Inflammatory macrophage treated with lipopolysaccharide for 4 hours (primary cell): ENCODE results near the gene THSD7B.

ENCODE experiments used
- DNase-seq: peaks from one replicate; pipeline ENCODE4 v3.0.0-alpha.2; 2020

Gene THSD7B

GRCh38 chr2:137208431-137208891, 443.1 kb downstream of the THSD7B start:
- DNase-seq = peak; percentile 43

GRCh38 chr2:137210039-137210438, 444.7 kb downstream of the THSD7B start:
- DNase-seq = no peak

- DNase-seq = no peak
These were observed 446.4 kb downstream of the THSD7B start for GRCh38 chr2:137211761-137212160.

GRCh38 chr2:137220438-137220993, 455.2 kb downstream of the THSD7B start:
- no peak for DNase-seq

GRCh38 chr2:137221797-137222492, 456.6 kb downstream of the THSD7B start:
- DNase-seq = peak; percentile 7

GRCh38 chr2:137223722-137224121, 458.4 kb downstream of the THSD7B start:
- DNase-seq = no peak

- no peak for DNase-seq
These were observed 463.2 kb downstream of the THSD7B start for GRCh38 chr2:137228566-137228965.

GRCh38 chr2:137229834-137230233, 464.5 kb downstream of the THSD7B start:
- DNase-seq = no peak

- DNase-seq = no peak
These were observed 466.3 kb downstream of the THSD7B start for GRCh38 chr2:137231628-137232027.

GRCh38 chr2:137232076-137232475, 466.7 kb downstream of the THSD7B start:
- DNase-seq = no peak

- DNase-seq = no peak
These were observed 467.7 kb downstream of the THSD7B start for GRCh38 chr2:137233091-137233490.

- DNase-seq = no peak
These were observed 471.7 kb downstream of the THSD7B start for GRCh38 chr2:137237055-137237454.

GRCh38 chr2:137238065-137238464, 472.7 kb downstream of the THSD7B start:
- no peak for DNase-seq

GRCh38 chr2:137249463-137250130, 484.3 kb downstream of the THSD7B start:
- no peak for DNase-seq

- DNase-seq = no peak
These were observed 485.1 kb downstream of the THSD7B start for GRCh38 chr2:137250401-137250800.

GRCh38 chr2:137251045-137251444, 485.7 kb downstream of the THSD7B start:
- no peak for DNase-seq

- no peak for DNase-seq
These were observed 487.6 kb downstream of the THSD7B start for GRCh38 chr2:137252934-137253333.

GRCh38 chr2:137254052-137254451, 488.7 kb downstream of the THSD7B start:
- DNase-seq = no peak

- no peak for DNase-seq
These were observed 490.0 kb downstream of the THSD7B start for GRCh38 chr2:137255345-137255744.

- no peak for DNase-seq
These were observed 490.6 kb downstream of the THSD7B start for GRCh38 chr2:137255990-137256389.

- DNase-seq = no peak
These were observed 496.7 kb downstream of the THSD7B start for GRCh38 chr2:137261881-137262585.

- no peak for DNase-seq
These were observed 497.2 kb downstream of the THSD7B start for GRCh38 chr2:137262594-137262993.

- DNase-seq = no peak
These were observed 522.7 kb downstream of the THSD7B start for GRCh38 chr2:137287913-137288639.
